ENCODE data around the gene DOCK1. TPM values are rescaled to one million over a fixed set of nuclear protein-coding genes. Genes with fewer than 3 reads are reported as not detected.

Gene DOCK1
- total RNA-seq, 1 donor from 2014 or later: 25.8 TPM

- H3K9me3 ChIP-seq: no peaks in the 10 kb centered on the region
- H3K27me3 ChIP-seq: no peaks in the 10 kb centered on the region
- H3K4me1 ChIP-seq: no peaks in the 10 kb centered on the region
- H3K27ac ChIP-seq: no peak overlapping the region
- intact Hi-C loops (cut with DNase I): no loop called here
- no peak overlapping the region for H3K4me3 ChIP-seq
- peak in 1 of 2 donors; percentile 9 for DNase-seq (ENCODE audit: low spot score in 2 of 2)
- peaks cover 0 to 23% of the 10 kb centered on the region in 2 donors for H3K36me3 ChIP-seq
- no peak for TF ChIP-seq CTCF (IDR thresholded peaks at IDR 0.05)
These were observed 175.1 kb downstream of the DOCK1 start for GRCh38 chr10:127080317-127080716.

- Histone ChIP-seq H3K36me3 (peaks cover 0 to 10% of the 10 kb centered on the region in 2 donors), H3K27me3 (no peaks in the 10 kb centered on the region), H3K9me3 (no peaks in the 10 kb centered on the region), H3K4me1 (no peaks in the 10 kb centered on the region), H3K4me3 (no peak overlapping the region), H3K27ac (no peak overlapping the region)
- intact Hi-C loops (cut with DNase I): no loop called here
- no peak for TF ChIP-seq CTCF (IDR thresholded peaks at IDR 0.05)
- no peak for DNase-seq (ENCODE audit: low spot score in 2 of 2)
These were observed 176.7 kb downstream of the DOCK1 start for GRCh38 chr10:127081851-127082345.

- intact Hi-C loops (cut with DNase I): no loop called here
- no peak overlapping the region for H3K27ac ChIP-seq
- no peak for TF ChIP-seq CTCF (IDR thresholded peaks at IDR 0.05)
- H3K27me3 ChIP-seq: no peaks in the 10 kb centered on the region
- H3K36me3 ChIP-seq: peaks cover 0 to 10% of the 10 kb centered on the region in 2 donors
- no peaks in the 10 kb centered on the region for H3K4me1 ChIP-seq
- DNase-seq (ENCODE audit: low spot score in 2 of 2): no peak
- H3K4me3 ChIP-seq: no peak overlapping the region
- no peaks in the 10 kb centered on the region for H3K9me3 ChIP-seq
These were observed 177.4 kb downstream of the DOCK1 start for GRCh38 chr10:127082651-127083050.

- no peak for TF ChIP-seq CTCF (IDR thresholded peaks at IDR 0.05)
- Histone ChIP-seq H3K27me3 (no peaks in the 10 kb centered on the region), H3K9me3 (no peaks in the 10 kb centered on the region), H3K4me1 (no peaks in the 10 kb centered on the region), H3K36me3 (peaks cover 0 to 10% of the 10 kb centered on the region in 2 donors), H3K4me3 (no peak overlapping the region), H3K27ac (no peak overlapping the region)
- intact Hi-C loops (cut with DNase I): no loop called here
- peak in 1 of 2 donors; percentile 9 for DNase-seq (ENCODE audit: low spot score in 2 of 2)
These were observed 180.7 kb downstream of the DOCK1 start for GRCh38 chr10:127085957-127086356.

GRCh38 chr10:127088908-127089307 lies 183.7 kb downstream of the DOCK1 start:
- peaks cover 3 to 5% of the 10 kb centered on the region in 2 donors for H3K36me3 ChIP-seq
- H3K9me3 ChIP-seq: no peaks in the 10 kb centered on the region
- peak in 1 of 2 donors; percentile 12 for DNase-seq (ENCODE audit: low spot score in 2 of 2)
- no peak overlapping the region for H3K27ac ChIP-seq
- H3K4me3 ChIP-seq: no peak overlapping the region
- no peaks in the 10 kb centered on the region for H3K27me3 ChIP-seq
- intact Hi-C loops (cut with DNase I): no loop called here
- no peaks in the 10 kb centered on the region for H3K4me1 ChIP-seq
- no peak for TF ChIP-seq CTCF (IDR thresholded peaks at IDR 0.05)

- intact Hi-C loops (cut with DNase I): no loop called here
- no peaks in the 10 kb centered on the region for H3K27me3 ChIP-seq
- no peak for TF ChIP-seq CTCF (IDR thresholded peaks at IDR 0.05)
- no peak overlapping the region for H3K4me3 ChIP-seq
- H3K4me1 ChIP-seq: no peaks in the 10 kb centered on the region
- peaks cover 3% of the 10 kb centered on the region in 2 donors for H3K36me3 ChIP-seq
- H3K9me3 ChIP-seq: no peaks in the 10 kb centered on the region
- H3K27ac ChIP-seq: no peak overlapping the region
- DNase-seq (ENCODE audit: low spot score in 2 of 2): peak in 1 of 2 donors; percentile 53
These were observed 184.2 kb downstream of the DOCK1 start for GRCh38 chr10:127089446-127089845.
